A673 (cell line): ENCODE data around the gene RHOB. TPM values are rescaled to one million over a fixed set of nuclear protein-coding genes. Genes with fewer than 3 reads are reported as not detected.
"Not testable (repeated sequence)": the region's sequence is repeated elsewhere in the genome, so short reads cannot be mapped to it uniquely, and the experiment has no call there.

ENCODE experiments used
- BruUV-seq: library from RNA; stranded (reverse); fragments of 400-500 nt; replicated peaks from 2 replicates; lab custom pipeline; 2021; lab: Mats Ljungman, UMichigan
- CTCF ChIA-PET: fragments of 300-600 bp; sonication (Branson Sonifier 250); formaldehyde crosslinking; loops from one replicate; lab custom pipeline; 2022; ENCODE audit warnings: antibody characterized with exemption; lab: Charles Lee
- POLR2A ChIA-PET: fragments of 300-600 bp; sonication (Branson Sonifier 250); formaldehyde crosslinking; loops from one replicate; lab custom pipeline; 2022; ENCODE audit warnings: antibody characterized with exemption; ENCODE audit not compliant: low non-redundant PET; lab: Charles Lee
- DNase-seq: peaks from one replicate; pipeline ENCODE4 v3.0.0-alpha.2; 2015; ENCODE audit warnings: low spot score
- H3K27ac ChIP-seq: fragments of 200-600 bp; sonication (generic); 2 replicates; pipeline ENCODE4 v1.5.1; 2016; ENCODE audit warnings: mixed run types, low read depth, mild to moderate bottlenecking, mixed read lengths, antibody characterized with exemption, low read length; ENCODE audit not compliant: poor library complexity, severe bottlenecking
- H3K27me3 ChIP-seq: fragments of 200-600 bp; sonication (generic); replicated peaks from 2 replicates; pipeline ENCODE4 v1.6.1; 2017; ENCODE audit warnings: mixed run types, low read depth, mild to moderate bottlenecking, mixed read lengths, antibody characterized with exemption, low read length; ENCODE audit not compliant: insufficient read depth, poor library complexity
- H3K36me3 ChIP-seq: fragments of 200-600 bp; sonication (generic); 2 replicates; pipeline ENCODE4 v1.6.1; 2016; ENCODE audit warnings: mixed run types, mild to moderate bottlenecking, mixed read lengths, antibody characterized with exemption, low read length; ENCODE audit not compliant: insufficient read depth, poor library complexity, severe bottlenecking
- H3K4me1 ChIP-seq: fragments of 200-600 bp; sonication (generic); 2 replicates; pipeline ENCODE4 v1.6.1; 2017; ENCODE audit warnings: mixed run types, mild to moderate bottlenecking, mixed read lengths, antibody characterized with exemption, low read length; ENCODE audit not compliant: insufficient read depth, poor library complexity, severe bottlenecking
- H3K4me3 ChIP-seq: fragments of 200-600 bp; sonication (generic); 2 replicates; pipeline ENCODE4 v1.5.1; 2016; ENCODE audit warnings: low read depth, mixed run types, mild to moderate bottlenecking, mixed read lengths, low read length; ENCODE audit not compliant: poor library complexity, severe bottlenecking
- H3K9me3 ChIP-seq: fragments of 200-600 bp; sonication (generic); 2 replicates; pipeline ENCODE4 v1.6.1; 2016; ENCODE audit warnings: mixed run types, low read depth, mild to moderate bottlenecking, mixed read lengths, antibody characterized with exemption, low read length; ENCODE audit not compliant: poor library complexity, severe bottlenecking
- EZH2 ChIP-seq: fragments of 200-600 bp; sonication (generic); IDR thresholded peaks from 2 replicates; pipeline ENCODE4 v1.6.1; 2017; ENCODE audit warnings: borderline replicate concordance, low read depth, mild to moderate bottlenecking, mixed read lengths, antibody characterized with exemption, low read length; ENCODE audit not compliant: poor library complexity, severe bottlenecking
- intact Hi-C: fragments of 100-400 bp; cut with micrococcal nuclease; formaldehyde crosslinking; loops from one replicate; pipeline ENCODE4 v1.10.0; 2022; ENCODE audit not compliant: unreplicated experiment
- total RNA-seq: library from RNA; stranded (reverse); gene quantifications from 2 replicates; pipeline ENCODE4 v1.2.3, GENCODE V29; 2021
- TF ChIP-seq, protein P1 (sequence below): fragments of 300-800, 200-600 bp; sonication (generic); conservative IDR thresholded peaks from 2 replicates; pipeline ENCODE4 v1.5.1; 2017; ENCODE audit warnings: low read depth, mild to moderate bottlenecking, antibody characterized with exemption, low read length, moderate library complexity, mixed read lengths

RHOB gene
- total RNA-seq, 1 experiment from 2014 or later, result 31.5 TPM

DNA sequence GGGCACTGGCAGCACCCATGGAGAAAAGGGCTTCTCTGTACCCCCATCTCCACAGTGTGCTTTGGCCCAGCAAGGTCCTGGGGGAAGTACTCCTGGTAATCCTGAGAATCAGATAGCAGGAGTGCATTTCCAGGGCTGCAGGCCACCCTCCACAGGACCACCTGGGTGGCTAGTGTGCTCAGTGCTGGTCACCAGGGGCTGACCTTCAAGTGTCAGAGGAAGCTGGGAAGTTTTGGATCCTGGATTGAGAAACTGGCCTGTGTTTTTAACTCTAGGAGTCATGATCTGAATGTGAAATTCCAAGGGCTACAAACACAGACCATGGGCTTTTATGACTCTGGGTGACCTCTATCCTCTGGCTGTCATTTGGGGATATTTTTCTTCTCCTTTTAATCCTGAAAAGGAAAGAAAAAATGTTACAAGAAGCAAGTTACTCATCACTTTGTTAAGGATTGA is 9.3 kb downstream of the RHOB start:
- Histone ChIP-seq H3K27ac (no peak overlapping the region), H3K4me1 (no peaks in the 10 kb centered on the region), H3K36me3 (no peaks in the 10 kb centered on the region), H3K27me3 (no peaks in the 10 kb centered on the region), H3K9me3 (no peaks in the 10 kb centered on the region), H3K4me3 (no peak overlapping the region)
- ChIA-PET CTCF (no interaction called here), POLR2A (no interaction called here)
- TF ChIP-seq, protein P1, sequence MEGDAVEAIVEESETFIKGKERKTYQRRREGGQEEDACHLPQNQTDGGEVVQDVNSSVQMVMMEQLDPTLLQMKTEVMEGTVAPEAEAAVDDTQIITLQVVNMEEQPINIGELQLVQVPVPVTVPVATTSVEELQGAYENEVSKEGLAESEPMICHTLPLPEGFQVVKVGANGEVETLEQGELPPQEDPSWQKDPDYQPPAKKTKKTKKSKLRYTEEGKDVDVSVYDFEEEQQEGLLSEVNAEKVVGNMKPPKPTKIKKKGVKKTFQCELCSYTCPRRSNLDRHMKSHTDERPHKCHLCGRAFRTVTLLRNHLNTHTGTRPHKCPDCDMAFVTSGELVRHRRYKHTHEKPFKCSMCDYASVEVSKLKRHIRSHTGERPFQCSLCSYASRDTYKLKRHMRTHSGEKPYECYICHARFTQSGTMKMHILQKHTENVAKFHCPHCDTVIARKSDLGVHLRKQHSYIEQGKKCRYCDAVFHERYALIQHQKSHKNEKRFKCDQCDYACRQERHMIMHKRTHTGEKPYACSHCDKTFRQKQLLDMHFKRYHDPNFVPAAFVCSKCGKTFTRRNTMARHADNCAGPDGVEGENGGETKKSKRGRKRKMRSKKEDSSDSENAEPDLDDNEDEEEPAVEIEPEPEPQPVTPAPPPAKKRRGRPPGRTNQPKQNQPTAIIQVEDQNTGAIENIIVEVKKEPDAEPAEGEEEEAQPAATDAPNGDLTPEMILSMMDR, result no peak
- TF ChIP-seq EZH2, result no peak
- no peak for DNase-seq
- BruUV-seq, result no TSS peak
- intact Hi-C loops, result no loop called here

DNA sequence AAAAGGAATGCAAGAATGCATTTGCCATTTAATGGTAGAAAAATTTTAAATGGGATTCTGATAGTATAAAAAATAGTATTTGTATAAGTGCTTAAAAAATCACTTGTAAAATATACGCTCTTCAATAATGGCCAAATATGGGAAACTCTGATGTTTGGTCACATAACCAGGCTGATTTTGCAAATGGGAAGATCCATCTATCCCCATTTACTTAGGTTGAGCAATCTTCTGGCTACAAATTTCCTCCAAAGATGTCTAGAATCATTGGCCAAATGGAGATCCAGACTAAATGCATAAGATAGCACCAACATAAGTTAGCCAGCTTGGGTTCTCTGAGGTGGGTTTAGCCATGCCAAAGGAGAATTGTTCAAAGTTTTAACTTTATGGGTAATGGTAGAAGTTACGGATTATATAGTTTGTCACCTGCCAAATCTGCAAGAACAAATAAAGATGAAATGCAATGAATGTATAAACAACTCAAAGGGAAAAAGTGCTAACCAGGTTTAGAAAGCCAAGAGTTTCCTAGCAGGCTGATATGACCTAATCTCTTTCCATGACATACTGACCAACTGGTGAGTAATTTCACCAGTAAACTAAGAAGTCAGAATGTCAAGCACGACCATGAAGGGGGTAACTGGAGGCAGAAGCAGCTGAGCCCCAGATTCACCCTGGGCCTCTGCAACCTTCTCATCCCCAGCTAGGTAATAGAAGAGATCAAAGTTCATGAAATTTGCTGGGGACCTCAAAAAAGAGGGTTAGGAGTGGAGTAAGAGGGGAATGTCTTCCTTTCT is 10.0 kb downstream of the RHOB start:
- no peak overlapping the region for H3K27ac ChIP-seq
- BruUV-seq, result no TSS peak
- POLR2A ChIA-PET, result no interaction called here
- no peaks in the 10 kb centered on the region for H3K9me3 ChIP-seq
- intact Hi-C loops, result no loop called here
- no peaks in the 10 kb centered on the region for H3K36me3 ChIP-seq
- CTCF ChIA-PET, result no interaction called here
- TF ChIP-seq EZH2, result no peak
- TF ChIP-seq, protein P1, result no peak
- H3K4me1 ChIP-seq, result no peaks in the 10 kb centered on the region
- DNase-seq, result no peak
- H3K4me3 ChIP-seq, result no peak overlapping the region
- no peaks in the 10 kb centered on the region for H3K27me3 ChIP-seq

DNA sequence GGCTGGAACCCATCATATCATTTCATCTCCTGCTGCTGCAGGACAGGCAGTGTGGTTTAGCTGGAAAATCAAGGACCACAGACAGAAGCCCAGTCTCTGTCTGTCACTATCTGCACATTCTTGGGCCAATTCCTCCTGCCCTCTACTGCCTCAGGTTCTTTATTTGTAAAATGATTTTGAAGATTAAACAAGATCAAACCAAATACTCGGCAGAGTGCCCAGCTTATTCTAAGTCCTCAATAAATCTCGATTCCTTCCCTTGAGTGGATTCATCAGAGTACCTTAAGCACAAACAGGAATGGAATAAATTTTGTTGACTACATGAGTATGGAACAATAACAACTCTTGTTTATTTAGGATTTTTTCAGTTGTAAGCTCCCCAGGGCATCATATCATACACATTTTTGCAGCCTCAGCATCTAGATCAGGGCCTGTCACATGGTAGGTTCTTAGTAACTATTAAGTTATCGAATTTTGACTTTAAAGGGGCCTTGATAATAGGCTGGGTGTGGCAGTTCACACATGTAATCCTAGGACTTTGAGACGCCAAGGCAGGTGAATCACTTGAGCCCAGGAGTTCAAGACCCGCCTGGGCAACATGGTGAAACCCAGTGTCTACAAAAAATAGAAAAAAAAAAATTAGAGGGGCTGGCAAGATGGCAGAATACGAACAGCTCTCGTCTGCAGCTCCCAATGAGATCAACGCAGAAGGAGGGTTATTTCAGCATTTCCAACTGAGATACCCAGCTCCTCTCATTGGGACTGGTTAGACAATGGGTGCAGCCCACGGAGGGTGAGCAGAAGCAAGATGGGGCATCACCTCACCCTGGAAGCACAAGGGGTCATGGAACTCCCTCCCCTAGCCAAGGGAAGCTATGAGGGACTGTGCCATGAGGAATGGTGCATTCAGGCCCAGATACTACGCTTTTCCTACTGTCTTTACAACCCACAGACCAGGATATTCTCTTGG is 11.1 kb downstream of the RHOB start:
- ChIA-PET POLR2A (no interaction called here), CTCF (no interaction called here)
- no peak overlapping the region for H3K4me3 ChIP-seq
- intact Hi-C loops, result no loop called here
- no peaks in the 10 kb centered on the region for H3K9me3 ChIP-seq
- H3K27me3 ChIP-seq, result no peaks in the 10 kb centered on the region
- BruUV-seq, result no TSS peak
- no peak overlapping the region for H3K27ac ChIP-seq
- TF ChIP-seq EZH2, result no peak
- TF ChIP-seq, protein P1, result no peak
- DNase-seq, result no peak
- no peaks in the 10 kb centered on the region for H3K4me1 ChIP-seq
- no peaks in the 10 kb centered on the region for H3K36me3 ChIP-seq

DNA sequence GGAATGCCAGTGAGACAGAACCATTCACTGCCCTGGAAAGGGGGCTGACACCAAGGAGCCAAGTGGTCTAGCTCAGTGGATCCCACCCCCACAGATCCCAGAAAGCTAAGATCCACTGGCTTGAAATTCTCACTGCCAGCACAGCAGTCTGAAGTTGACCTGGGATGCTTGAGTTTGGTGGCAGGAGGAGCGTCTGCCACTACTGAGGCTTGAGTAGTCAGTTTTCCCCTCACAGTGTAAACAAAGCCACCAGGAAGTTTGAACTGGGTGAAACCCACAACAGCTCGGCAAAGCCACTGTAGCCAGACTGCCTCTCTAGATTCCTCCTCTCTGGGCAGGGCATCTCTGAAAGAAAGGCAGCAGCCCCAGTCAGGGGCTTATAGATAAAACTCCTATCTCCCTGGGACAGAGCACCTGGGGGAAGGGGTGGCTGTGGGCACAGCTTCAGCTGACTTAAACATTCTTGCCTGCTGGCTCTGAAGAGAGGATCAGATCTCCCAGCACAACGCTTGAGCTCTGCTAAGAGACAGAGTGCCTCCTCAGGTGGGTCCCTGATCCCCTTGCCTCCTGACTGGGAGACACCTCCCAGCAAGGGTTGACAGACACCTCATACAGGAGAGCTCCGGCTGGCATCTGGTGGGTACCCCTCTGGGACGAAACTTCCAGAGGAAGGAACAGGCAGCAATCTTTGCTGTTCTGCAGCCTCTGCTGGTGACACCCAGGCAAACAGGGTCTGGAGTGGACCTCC is 12.0 kb downstream of the RHOB start:
- H3K4me3 ChIP-seq, POLR2A ChIA-PET, H3K27me3 ChIP-seq, CTCF ChIA-PET, H3K9me3 ChIP-seq, H3K36me3 ChIP-seq, H3K27ac ChIP-seq, BruUV-seq, DNase-seq, intact Hi-C loops, H3K4me1 ChIP-seq: not testable (repeated sequence)
